ENCODE data around the gene CMYA5.
"Not testable (repeated sequence)": the region's sequence is repeated elsewhere in the genome, so short reads cannot be mapped to it uniquely, and the experiment has no call there.

The CMYA5 gene

DNA sequence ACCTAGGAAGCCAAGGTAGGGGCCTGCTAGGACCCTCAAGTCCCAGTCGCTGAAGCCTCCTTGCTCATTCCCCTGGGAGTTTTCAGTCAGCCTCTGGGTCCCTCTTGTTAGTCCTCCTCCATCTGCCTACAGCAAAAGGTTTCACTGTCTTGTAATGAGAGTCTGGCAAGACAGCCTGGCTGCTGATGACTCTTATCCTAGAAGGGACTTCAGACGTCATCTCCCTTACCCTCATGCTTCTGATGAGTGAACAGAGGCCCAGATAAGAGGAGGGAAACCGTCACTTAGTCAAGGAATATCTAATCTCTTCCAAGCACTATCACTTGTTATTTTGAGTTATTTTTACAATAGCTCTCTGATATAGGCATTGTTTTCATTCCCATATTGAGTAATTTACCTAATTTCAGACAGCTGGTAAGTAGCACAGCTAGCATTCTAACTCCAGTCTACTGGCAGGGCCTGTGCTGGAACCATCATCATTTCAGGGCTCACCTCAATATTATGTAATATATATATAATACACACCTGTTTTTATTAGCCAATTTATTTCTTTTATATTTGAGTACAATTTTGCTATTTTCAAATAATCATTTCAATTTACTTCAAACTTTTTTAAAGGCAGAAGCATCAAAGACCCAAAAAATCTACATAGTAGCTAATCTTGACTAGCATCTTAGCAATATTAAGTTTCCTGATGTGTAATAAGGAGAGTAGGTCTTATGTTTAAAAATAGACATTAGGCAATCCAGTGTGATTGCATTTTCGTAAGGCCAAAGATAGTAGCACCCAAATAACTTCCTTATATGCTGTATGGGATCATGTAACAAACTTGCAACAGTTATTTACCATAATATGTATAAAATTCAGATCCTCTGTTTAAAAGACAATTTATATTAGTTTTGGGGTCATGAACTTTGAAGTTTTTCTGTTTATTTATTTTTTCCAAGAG is 7.9 kb downstream of the CMYA5 start:
- no peaks in the 10 kb centered on the region for H3K9me3 ChIP-seq (replicated peaks in 1 of 11)
- H3K4me3 ChIP-seq, result no peak overlapping the region
- peaks cover 0 to 43% (median 16%) of the 10 kb centered on the region in 10 experiments; a peak in 15 of 20 replicates for H3K4me1 ChIP-seq
- H3K4me2 ChIP-seq, result peak overlapping the region in 7 of 11 experiments; percentile 10 to 76 (median 56); a peak in 14 of 22 replicates
- peak overlapping the region in 3 of 11 experiments; percentile 23 to 46 (median 39); a peak in 3 of 22 replicates for H3K9ac ChIP-seq
- H3K27ac ChIP-seq, result peak overlapping the region; percentile 9 to 74 (median 48); a peak in 16 of 22 replicates
- no peaks in the 10 kb centered on the region for H3K27me3 ChIP-seq
- H4K20me1 ChIP-seq, result no peaks in the 10 kb centered on the region
- H3K36me3 ChIP-seq, result no peaks in the 10 kb centered on the region
- peak in 1 of 11 experiments; percentile 65; a peak in 2 of 22 replicates for TF ChIP-seq Cebpa-rat (IDR thresholded peaks at IDR 0.05)

DNA sequence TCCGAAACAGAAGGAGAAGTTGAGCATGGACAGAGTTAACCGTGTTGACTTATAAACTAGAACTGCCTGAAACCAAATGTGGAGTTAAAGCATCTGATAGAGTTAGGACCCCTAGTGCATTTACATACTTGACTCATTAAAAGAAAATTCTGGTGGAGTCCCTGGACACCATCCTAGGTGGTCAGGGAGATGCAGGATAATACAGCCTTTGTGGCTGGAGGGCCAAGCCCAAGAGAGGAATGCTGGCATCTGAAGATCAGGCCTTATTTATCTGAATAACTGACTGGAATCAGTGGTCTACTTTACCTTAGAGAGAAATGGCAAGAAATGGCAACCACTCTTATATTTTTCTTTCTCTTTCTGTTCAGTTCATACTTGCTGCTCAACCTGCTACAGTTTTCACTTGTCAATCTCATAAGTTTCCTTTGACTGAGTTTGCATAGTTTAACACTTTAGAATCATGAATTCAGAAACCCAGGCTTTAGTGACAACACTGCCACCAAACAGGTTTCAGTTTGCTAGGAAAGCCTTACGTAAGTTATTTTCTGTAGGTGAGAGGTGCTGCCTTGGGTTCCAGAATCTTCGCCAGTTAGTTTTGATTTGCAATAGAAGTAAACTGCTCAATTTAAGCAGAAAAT is 10.2 kb downstream of the CMYA5 start:
- no peaks in the 10 kb centered on the region for H4K20me1 ChIP-seq
- H3K9me3 ChIP-seq (replicated peaks in 1 of 11), result peaks cover 0 to 5% (median 4%) of the 10 kb centered on the region in 11 experiments; a peak in 9 of 22 replicates
- no peak for TF ChIP-seq Cebpa-rat (IDR thresholded peaks at IDR 0.05)
- peak overlapping the region in 2 of 11 experiments; percentile 24 to 70; a peak in 3 of 22 replicates for H3K27ac ChIP-seq
- no peaks in the 10 kb centered on the region for H3K27me3 ChIP-seq
- H3K36me3 ChIP-seq, result no peaks in the 10 kb centered on the region
- no peak overlapping the region for H3K9ac ChIP-seq
- H3K4me1 ChIP-seq, result peaks cover 0 to 47% (median 19%) of the 10 kb centered on the region in 10 experiments; a peak in 15 of 20 replicates
- H3K4me2 ChIP-seq, result no peak overlapping the region
- H3K4me3 ChIP-seq, result no peak overlapping the region

DNA sequence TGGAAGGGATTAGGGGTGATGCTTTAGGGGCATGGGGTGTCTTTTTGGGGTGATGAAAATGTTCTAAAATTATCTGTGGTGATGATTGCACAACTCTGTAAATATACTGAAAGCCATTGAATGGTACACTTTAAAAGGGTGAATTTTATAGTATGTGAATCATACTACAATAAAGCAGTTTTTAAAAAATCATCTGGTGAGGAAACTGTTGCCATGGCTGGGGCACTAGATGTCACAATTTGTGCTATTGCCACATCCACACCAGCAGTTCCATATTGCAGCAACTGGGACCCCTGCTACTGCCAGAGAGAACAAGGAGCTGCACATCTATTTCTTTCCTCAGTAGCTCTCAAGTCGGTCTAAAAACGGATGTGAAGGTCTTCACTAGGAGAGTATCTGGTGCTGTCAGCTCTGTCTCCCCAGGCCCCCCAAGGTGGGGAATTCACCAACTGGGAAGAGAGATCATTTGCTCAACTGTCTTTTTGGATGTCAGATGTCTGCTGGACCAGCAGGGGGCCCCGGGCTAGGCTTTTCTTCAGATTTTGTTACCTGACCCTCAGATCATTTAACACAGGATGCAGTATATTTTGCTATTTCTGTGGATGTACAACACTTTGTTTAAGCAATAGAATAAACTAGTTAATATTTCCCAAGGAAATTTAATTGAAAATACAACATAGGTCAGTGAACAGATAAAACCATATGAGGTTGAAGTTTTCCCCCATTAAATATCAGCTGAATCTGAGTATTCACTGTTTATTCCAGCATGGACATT is 13.2 kb downstream of the CMYA5 start:
- Histone ChIP-seq H3K27me3 (no peaks in the 10 kb centered on the region), H3K27ac (peak overlapping the region in 3 of 11 experiments; percentile 4 to 60 (median 33); a peak in 8 of 22 replicates), H3K9ac (no peak overlapping the region), H3K4me3 (no peak overlapping the region), H3K4me2 (peak overlapping the region in 4 of 11 experiments; percentile 11 to 41 (median 38); a peak in 4 of 22 replicates), H3K9me3 (replicated peaks in 1 of 11) (peaks cover 16 to 32% (median 29%) of the 10 kb centered on the region in 11 experiments), H3K4me1 (peaks cover 0 to 30% (median 10%) of the 10 kb centered on the region in 10 experiments; a peak in 15 of 20 replicates), H3K36me3 (no peaks in the 10 kb centered on the region), H4K20me1 (no peaks in the 10 kb centered on the region)
- TF ChIP-seq Cebpa-rat (IDR thresholded peaks at IDR 0.05), result peak in 8 of 11 experiments; percentile 33 to 76 (median 58); a peak in 10 of 22 replicates

DNA sequence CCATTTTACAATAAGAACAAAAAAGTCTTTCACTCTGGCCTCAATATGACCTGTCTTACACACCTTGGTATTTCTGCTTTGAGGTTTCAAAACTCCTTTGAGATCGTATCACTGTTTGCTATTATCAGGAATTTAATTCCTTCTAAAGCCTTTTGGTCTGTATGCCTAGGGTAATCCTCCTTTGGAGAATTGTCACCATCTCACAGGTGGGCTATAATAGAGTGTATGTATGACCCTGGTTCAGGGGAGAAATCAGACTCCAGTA is 13.7 kb downstream of the CMYA5 start:
- peaks cover 16 to 37% (median 34%) of the 10 kb centered on the region in 11 experiments for H3K9me3 ChIP-seq (replicated peaks in 1 of 11)
- no peaks in the 10 kb centered on the region for H4K20me1 ChIP-seq
- H3K27me3 ChIP-seq, result no peaks in the 10 kb centered on the region
- H3K4me2 ChIP-seq, result no peak overlapping the region
- no peak overlapping the region for H3K9ac ChIP-seq
- no peak for TF ChIP-seq Cebpa-rat (IDR thresholded peaks at IDR 0.05)
- peak overlapping the region in 2 of 11 experiments; percentile 33 to 60; a peak in 4 of 22 replicates for H3K27ac ChIP-seq
- H3K36me3 ChIP-seq, result no peaks in the 10 kb centered on the region
- no peak overlapping the region for H3K4me3 ChIP-seq
- H3K4me1 ChIP-seq, result peaks cover 0 to 25% (median 6%) of the 10 kb centered on the region in 10 experiments; a peak in 12 of 20 replicates

DNA sequence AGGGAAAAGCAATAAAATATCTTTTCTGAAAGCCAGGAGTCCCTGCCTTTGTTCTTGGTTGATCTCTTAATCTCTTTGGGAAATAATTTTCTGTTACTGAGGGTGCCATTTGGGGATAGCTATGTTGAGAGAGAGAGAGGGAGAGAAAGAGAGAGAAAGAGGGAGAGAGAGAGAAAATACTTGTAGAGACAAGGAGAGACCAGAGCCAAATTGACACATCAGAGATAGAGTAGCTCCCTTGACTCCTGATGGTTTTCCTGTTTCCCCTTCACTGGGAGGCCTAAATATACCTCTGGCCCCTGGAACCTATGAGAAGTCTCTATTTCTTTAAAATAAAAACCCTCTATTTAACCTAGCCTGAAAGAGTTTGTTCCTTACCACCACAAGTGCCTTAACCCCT is 14.9 kb downstream of the CMYA5 start:
- Histone ChIP-seq H3K27ac (no peak overlapping the region), H3K9me3 (replicated peaks in 1 of 11) (peaks cover 16 to 42% (median 37%) of the 10 kb centered on the region in 11 experiments), H4K20me1 (no peaks in the 10 kb centered on the region), H3K4me2 (no peak overlapping the region), H3K36me3 (no peaks in the 10 kb centered on the region), H3K4me3 (no peak overlapping the region), H3K27me3 (no peaks in the 10 kb centered on the region), H3K9ac (no peak overlapping the region), H3K4me1 (peaks cover 0 to 12% (median 4%) of the 10 kb centered on the region in 10 experiments; a peak in 8 of 20 replicates)
- no peak for TF ChIP-seq Cebpa-rat (IDR thresholded peaks at IDR 0.05)

DNA sequence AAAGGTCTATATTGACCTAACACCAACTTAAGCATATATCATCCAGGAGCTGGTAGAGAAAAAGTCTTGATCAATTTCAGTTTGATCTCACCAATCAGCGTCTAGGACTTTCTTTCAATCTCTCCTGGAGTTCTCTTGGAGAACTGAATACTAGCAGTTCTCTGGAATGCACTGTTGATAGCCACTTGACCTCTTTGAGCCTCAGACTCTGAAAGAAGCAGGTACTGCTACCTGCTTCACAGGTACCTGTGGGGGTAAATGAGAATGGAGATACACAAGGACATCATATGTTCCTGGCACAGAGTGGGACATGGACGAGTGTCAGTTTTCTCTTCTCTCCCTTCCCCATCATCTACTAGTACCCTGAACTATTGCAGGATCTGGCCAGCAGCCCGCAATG is 16.0 kb downstream of the CMYA5 start:
- no peak overlapping the region for H3K9ac ChIP-seq
- no peak overlapping the region for H3K4me2 ChIP-seq
- H3K27me3 ChIP-seq, result no peaks in the 10 kb centered on the region
- no peaks in the 10 kb centered on the region for H4K20me1 ChIP-seq
- H3K27ac ChIP-seq, result no peak overlapping the region
- H3K36me3 ChIP-seq, result no peaks in the 10 kb centered on the region
- H3K4me3 ChIP-seq, result no peak overlapping the region
- peaks cover 16 to 42% (median 37%) of the 10 kb centered on the region in 11 experiments for H3K9me3 ChIP-seq (replicated peaks in 1 of 11)
- no peak for TF ChIP-seq Cebpa-rat (IDR thresholded peaks at IDR 0.05)
- peaks cover 0 to 10% (median 4%) of the 10 kb centered on the region in 10 experiments; a peak in 8 of 20 replicates for H3K4me1 ChIP-seq

DNA sequence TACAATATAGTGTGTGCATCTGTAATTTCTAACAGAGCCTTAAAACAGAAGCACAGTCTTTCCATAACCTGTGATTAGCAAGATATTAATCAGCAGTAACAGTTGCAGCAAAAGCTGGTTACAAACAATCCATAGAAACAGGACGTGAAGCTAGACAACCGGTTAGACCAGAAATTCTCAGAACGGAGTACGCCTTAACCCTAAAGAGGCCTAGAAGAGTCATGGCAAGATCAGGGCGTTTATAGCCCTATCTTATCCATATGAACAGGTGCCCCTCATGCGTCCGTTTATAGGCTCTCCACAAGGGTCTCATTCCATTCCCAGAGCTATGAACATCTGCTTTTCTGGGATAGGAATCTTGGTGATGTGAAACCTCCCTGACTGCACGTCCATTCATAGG is 16.7 kb downstream of the CMYA5 start:
- not testable (repeated sequence) for H3K36me3 ChIP-seq, H3K27ac ChIP-seq, H3K27me3 ChIP-seq, H4K20me1 ChIP-seq, H3K9ac ChIP-seq, H3K4me3 ChIP-seq, H3K4me2 ChIP-seq, H3K4me1 ChIP-seq
- peaks cover 16 to 42% (median 37%) of the 10 kb centered on the region in 11 experiments for H3K9me3 ChIP-seq (replicated peaks in 1 of 11)

DNA sequence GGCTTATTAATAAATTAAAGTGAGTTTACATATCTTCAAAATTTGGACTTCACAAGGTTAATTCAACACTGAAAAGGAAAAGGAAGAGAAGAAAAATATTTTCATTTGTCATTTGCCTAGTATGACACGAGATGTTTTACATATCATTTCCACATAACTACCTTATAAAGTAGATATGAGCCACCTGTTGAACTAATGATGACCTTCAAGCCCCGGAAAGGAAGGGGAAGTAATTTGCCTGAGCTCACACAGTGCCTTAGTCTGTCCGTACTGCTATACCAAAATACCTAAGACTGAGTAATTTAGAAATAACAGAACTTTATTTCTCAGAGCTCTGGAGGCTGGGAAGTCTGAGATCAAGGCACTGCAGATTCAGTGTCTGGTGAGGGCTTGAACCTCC is 17.9 kb downstream of the CMYA5 start:
- Histone ChIP-seq H3K9me3 (replicated peaks in 1 of 11) (peaks cover 16 to 42% (median 37%) of the 10 kb centered on the region in 11 experiments), H4K20me1 (no peaks in the 10 kb centered on the region), H3K4me3 (no peak overlapping the region), H3K9ac (no peak overlapping the region), H3K4me1 (peaks cover 0 to 5% (median 2%) of the 10 kb centered on the region in 10 experiments; a peak in 8 of 20 replicates), H3K27me3 (no peaks in the 10 kb centered on the region), H3K36me3 (no peaks in the 10 kb centered on the region), H3K27ac (no peak overlapping the region), H3K4me2 (no peak overlapping the region)
- no peak for TF ChIP-seq Cebpa-rat (IDR thresholded peaks at IDR 0.05)
